NB4 (cell line): ENCODE results near the gene RPL13.

ENCODE experiments used
- MYC ChIP-seq: IDR thresholded peaks from 2 replicates; pipeline ENCODE4 v1.6.1; 2011; ENCODE audit warnings: low read depth, low read length
- POLR2A ChIP-seq: IDR thresholded peaks from 2 replicates; pipeline ENCODE4 v1.6.1; 2011; ENCODE audit warnings: mild to moderate bottlenecking; ENCODE audit not compliant: insufficient read length; ENCODE audit errors: extremely low read depth
- TF ChIP-seq, protein P1 (sequence below): IDR thresholded peaks from one replicate; pipeline ENCODE4 v1.5.1; 2012; ENCODE audit warnings: low read depth, low read length
- TF ChIP-seq, protein P2 (sequence below): IDR thresholded peaks from 2 replicates; pipeline ENCODE4 v1.6.1; 2011; ENCODE audit warnings: low read depth, low read length

- no peak for TF ChIP-seq POLR2A
- TF ChIP-seq, protein P1, sequence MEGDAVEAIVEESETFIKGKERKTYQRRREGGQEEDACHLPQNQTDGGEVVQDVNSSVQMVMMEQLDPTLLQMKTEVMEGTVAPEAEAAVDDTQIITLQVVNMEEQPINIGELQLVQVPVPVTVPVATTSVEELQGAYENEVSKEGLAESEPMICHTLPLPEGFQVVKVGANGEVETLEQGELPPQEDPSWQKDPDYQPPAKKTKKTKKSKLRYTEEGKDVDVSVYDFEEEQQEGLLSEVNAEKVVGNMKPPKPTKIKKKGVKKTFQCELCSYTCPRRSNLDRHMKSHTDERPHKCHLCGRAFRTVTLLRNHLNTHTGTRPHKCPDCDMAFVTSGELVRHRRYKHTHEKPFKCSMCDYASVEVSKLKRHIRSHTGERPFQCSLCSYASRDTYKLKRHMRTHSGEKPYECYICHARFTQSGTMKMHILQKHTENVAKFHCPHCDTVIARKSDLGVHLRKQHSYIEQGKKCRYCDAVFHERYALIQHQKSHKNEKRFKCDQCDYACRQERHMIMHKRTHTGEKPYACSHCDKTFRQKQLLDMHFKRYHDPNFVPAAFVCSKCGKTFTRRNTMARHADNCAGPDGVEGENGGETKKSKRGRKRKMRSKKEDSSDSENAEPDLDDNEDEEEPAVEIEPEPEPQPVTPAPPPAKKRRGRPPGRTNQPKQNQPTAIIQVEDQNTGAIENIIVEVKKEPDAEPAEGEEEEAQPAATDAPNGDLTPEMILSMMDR, result no peak
- TF ChIP-seq, protein P2, sequence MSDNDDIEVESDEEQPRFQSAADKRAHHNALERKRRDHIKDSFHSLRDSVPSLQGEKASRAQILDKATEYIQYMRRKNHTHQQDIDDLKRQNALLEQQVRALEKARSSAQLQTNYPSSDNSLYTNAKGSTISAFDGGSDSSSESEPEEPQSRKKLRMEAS, result no peak
- no peak for TF ChIP-seq MYC
Observed at GRCh38 chr16:89547291-89547690, 13.2 kb upstream of the RPL13 start.
